Fibroblast of skin of left biceps (primary cell): ENCODE measurements around the gene PCBP2.

ENCODE experiments used
- DNase-seq, 2 experiments: peaks; one replicate each; pipeline ENCODE4 v3.0.0-alpha.2; 2013; ENCODE audit warnings: low read depth in 2 of 2

The PCBP2 gene

GRCh38 chr12:53508534-53509170 lies 56.8 kb downstream of the PCBP2 start:
- DNase-seq, result peak in 1 of 2 experiments; percentile 40

- no peak for DNase-seq
Observed at GRCh38 chr12:53510181-53510812, 58.4 kb downstream of the PCBP2 start.

- no peak for DNase-seq
Observed at GRCh38 chr12:53513712-53514410, 62.0 kb downstream of the PCBP2 start.

GRCh38 chr12:53514628-53515290 lies 62.9 kb downstream of the PCBP2 start:
- no peak for DNase-seq

GRCh38 chr12:53515291-53515680 lies 63.4 kb downstream of the PCBP2 start:
- no peak for DNase-seq

GRCh38 chr12:53516758-53517455 lies 65.0 kb downstream of the PCBP2 start:
- DNase-seq, result no peak

GRCh38 chr12:53518381-53518780 lies 66.5 kb downstream of the PCBP2 start:
- no peak for DNase-seq

GRCh38 chr12:53523131-53523530 lies 71.2 kb downstream of the PCBP2 start:
- DNase-seq, result no peak

GRCh38 chr12:53524476-53524875 lies 72.6 kb downstream of the PCBP2 start:
- DNase-seq, result no peak

GRCh38 chr12:53530061-53530460 lies 78.2 kb downstream of the PCBP2 start:
- no peak for DNase-seq
